Prostate gland (tissue), 2 donors: ENCODE results near the gene STEAP1B. TPM values are rescaled to one million over a fixed set of nuclear protein-coding genes. Genes with fewer than 3 reads are reported as not detected.

Experiments
- DNase-seq: peaks from one replicate; pipeline ENCODE4 v3.0.0-alpha.2; 2019; ENCODE audit warnings: low spot score
- H3K27ac ChIP-seq, 2 donors: fragments of 200-600 bp; sonication (generic); 2 replicates each; pipeline ENCODE4 v1.5.1; 2017 to 2019
- H3K27me3 ChIP-seq: fragments of 200-600 bp; sonication (generic); replicated peaks from 2 replicates; pipeline ENCODE4 v1.5.1; 2019; ENCODE audit not compliant: insufficient read depth
- H3K36me3 ChIP-seq, 2 donors: fragments of 200-600 bp; sonication (generic); 1 replicate in 1 of 2; 2 replicates in 1 of 2; pipeline versions ENCODE4 v1.5.1 to v1.8.1; 2017 to 2019
- H3K4me1 ChIP-seq: fragments of 200-600 bp; sonication (generic); replicated peaks from 2 replicates; pipeline ENCODE4 v1.5.1; 2019
- H3K4me3 ChIP-seq, 2 donors: fragments of 200-600 bp; sonication (generic); 2 replicates each; pipeline ENCODE4 v1.5.1; 2017 to 2019
- H3K9me3 ChIP-seq: fragments of 200-600 bp; sonication (generic); 2 replicates; pipeline ENCODE4 v1.5.1; 2017
- POLR2A ChIP-seq: fragments of 450-650 bp; IDR thresholded peaks from one replicate; pipeline ENCODE4 v1.6.1; 2016; ENCODE audit warnings: antibody characterized with exemption, mild to moderate bottlenecking
- POLR2AphosphoS5 ChIP-seq: sonication (generic); formaldehyde crosslinking; IDR thresholded peaks from one replicate; pipeline ENCODE4 v1.6.1; 2017; ENCODE audit warnings: antibody characterized with exemption
- WGBS: methylation state at CpG from one replicate; pipeline ENCODE4 v1.1.5; 2018; 5-methylcytosine and 5-hydroxymethylcytosine counted together
- intact Hi-C: fragments of 100-400 bp; cut with DNase I; formaldehyde crosslinking; loops from one replicate; pipeline ENCODE4 v1.14.2; 2022
- total RNA-seq, 2 donors: library from RNA; depleted of rRNA; stranded (reverse); fragments of >200 nt; gene quantifications; one replicate each; pipeline ENCODE4 v1.1.0, GENCODE V29; 2016
- TF ChIP-seq, protein P1 (sequence below), 4 experiments: fragments of 200-600 bp in 2 of 4; fragments of 450-650 bp in 2 of 4; sonication (generic) in 2 of 4; IDR thresholded peaks; 1 replicate in 3 of 4; 2 replicates in 1 of 4; pipeline ENCODE4 v1.5.1; 2016 to 2019; ENCODE audit warnings: antibody characterized with exemption in 4 of 4, mild to moderate bottlenecking in 2 of 4, moderate library complexity in 2 of 4

Gene STEAP1B
- total RNA-seq, 2 donors from 2014 or later: 6.4 TPM; not detected in 1

DNA sequence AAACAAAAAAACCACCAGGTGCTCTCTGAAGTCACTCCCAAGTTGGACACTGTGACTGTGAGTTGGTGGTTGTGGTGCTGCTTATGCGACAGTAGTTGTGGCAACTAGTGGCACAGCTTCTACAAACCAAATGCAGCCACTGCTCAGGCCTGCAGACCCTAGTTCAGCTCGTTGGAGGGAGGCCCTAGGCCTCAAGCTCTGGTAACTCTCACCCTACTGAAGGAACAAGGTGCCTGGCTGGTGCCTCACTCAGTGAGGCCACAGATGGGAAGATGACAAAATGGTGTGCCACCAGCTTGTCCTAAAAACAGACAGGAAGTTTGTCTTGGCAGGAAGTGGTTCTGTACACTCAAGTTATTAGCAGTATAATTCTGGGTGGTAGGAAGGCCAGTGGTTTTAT lies 97.7 kb downstream of the STEAP1B start:
- no peaks in the 10 kb centered on the region for H3K4me1 ChIP-seq
- intact Hi-C loops: no loop called here
- H3K36me3 ChIP-seq: no peaks in the 10 kb centered on the region
- 88% methylated on average over 2 of the region's 2 CpGs for WGBS
- H3K4me3 ChIP-seq: no peak overlapping the region
- H3K27ac ChIP-seq: no peak overlapping the region
- H3K9me3 ChIP-seq: no peaks in the 10 kb centered on the region
- DNase-seq: no peak
- H3K27me3 ChIP-seq: no peaks in the 10 kb centered on the region
- no peak for TF ChIP-seq POLR2A
- TF ChIP-seq POLR2AphosphoS5: no peak
- TF ChIP-seq, protein P1, sequence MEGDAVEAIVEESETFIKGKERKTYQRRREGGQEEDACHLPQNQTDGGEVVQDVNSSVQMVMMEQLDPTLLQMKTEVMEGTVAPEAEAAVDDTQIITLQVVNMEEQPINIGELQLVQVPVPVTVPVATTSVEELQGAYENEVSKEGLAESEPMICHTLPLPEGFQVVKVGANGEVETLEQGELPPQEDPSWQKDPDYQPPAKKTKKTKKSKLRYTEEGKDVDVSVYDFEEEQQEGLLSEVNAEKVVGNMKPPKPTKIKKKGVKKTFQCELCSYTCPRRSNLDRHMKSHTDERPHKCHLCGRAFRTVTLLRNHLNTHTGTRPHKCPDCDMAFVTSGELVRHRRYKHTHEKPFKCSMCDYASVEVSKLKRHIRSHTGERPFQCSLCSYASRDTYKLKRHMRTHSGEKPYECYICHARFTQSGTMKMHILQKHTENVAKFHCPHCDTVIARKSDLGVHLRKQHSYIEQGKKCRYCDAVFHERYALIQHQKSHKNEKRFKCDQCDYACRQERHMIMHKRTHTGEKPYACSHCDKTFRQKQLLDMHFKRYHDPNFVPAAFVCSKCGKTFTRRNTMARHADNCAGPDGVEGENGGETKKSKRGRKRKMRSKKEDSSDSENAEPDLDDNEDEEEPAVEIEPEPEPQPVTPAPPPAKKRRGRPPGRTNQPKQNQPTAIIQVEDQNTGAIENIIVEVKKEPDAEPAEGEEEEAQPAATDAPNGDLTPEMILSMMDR (IDR thresholded peaks at IDR 0.05): no peak

DNA sequence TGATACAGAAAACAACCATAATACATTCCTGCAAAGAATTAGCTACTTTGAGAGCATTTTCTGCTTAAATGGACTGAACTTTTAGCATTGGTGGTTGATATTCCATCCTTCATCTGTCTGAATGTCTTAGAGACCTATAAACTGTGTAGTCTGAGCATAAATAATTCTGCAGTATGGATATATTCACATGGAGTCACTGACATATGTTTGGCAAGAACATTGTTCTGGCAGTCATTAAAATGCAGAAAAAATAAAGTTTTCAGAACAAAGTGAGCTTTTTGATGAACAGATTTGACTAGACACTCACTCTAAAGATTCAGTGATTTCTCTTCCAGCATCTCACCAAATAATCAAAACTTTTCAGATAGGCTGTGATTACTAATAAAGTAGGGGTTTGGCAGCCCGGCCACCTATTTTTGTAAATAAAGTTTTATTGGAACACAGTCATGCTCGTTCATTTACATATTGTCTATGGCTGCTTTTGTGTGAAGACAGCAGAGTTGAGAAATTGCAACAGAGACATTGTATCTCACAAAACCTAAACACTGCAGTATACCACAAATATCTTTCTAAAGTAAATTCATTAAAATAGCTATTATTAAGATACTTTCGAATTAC lies 98.9 kb downstream of the STEAP1B start:
- DNase-seq: no peak
- Histone ChIP-seq H3K36me3 (no peaks in the 10 kb centered on the region), H3K4me1 (no peaks in the 10 kb centered on the region), H3K27ac (no peak overlapping the region), H3K9me3 (no peaks in the 10 kb centered on the region), H3K4me3 (no peak overlapping the region), H3K27me3 (no peaks in the 10 kb centered on the region)
- TF ChIP-seq POLR2AphosphoS5: no peak
- TF ChIP-seq POLR2A: no peak
- TF ChIP-seq, protein P1 (IDR thresholded peaks at IDR 0.05): no peak
- 77% methylated on average over 3 of the region's 3 CpGs for WGBS
- intact Hi-C loops: no loop called here

DNA sequence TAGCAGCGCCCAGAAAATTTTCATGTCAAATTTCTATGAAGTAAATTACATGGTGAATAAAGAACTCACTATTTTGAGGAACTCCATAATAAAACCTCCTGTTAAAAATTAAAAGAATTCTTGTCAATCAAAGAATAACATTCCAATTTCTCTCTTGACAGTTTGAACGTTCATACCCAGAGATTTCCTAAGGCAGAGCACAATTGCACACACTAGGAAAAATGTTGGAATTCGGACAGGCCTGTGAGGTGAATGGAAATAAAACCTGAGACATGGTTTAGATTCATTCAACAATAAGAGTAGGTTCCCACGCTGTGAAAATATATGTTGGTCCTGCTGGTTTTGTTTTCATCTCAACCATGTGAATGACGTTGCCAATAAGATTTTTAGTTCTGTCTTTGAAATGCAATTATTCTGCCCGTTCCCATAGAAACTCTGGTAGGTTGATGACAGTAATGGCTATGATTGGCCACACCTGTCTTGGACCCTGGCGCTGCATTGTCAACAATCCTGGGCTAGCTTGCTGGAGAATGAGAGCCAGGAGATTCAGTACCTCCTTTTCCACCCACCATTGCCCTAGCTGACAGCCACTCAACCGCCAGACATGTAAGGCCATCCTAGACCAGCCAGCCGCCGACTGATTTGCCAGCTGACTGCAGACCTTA lies 99.7 kb downstream of the STEAP1B start:
- 88% methylated on average over 10 of the region's 10 CpGs for WGBS
- TF ChIP-seq POLR2AphosphoS5 (no peak), POLR2A (no peak)
- TF ChIP-seq, protein P1 (IDR thresholded peaks at IDR 0.05): no peak
- DNase-seq: no peak
- Histone ChIP-seq H3K9me3 (no peaks in the 10 kb centered on the region), H3K27ac (no peak overlapping the region), H3K4me3 (no peak overlapping the region), H3K27me3 (no peaks in the 10 kb centered on the region), H3K4me1 (no peaks in the 10 kb centered on the region), H3K36me3 (no peaks in the 10 kb centered on the region)
- intact Hi-C loops: no loop called here

DNA sequence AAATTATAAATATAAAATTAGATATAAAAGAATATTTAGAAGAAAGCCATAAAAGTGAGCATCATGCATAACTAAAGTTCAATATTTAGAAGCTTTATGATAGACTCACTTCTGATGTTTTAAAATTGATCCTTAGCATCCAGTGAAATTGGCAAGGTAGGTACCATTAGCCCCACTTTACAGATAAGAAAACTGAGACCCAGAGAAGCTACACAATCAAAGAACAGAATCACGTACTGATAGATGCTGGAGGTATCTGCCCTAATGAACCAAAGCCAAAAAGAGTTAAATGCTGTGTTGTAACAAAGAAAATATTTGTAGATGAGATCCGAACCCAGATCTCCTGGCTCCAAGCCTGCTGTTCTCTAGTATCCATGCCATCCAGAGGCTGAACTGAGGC lies 100.4 kb downstream of the STEAP1B start:
- Histone ChIP-seq H3K4me3 (no peak overlapping the region), H3K27ac (no peak overlapping the region), H3K4me1 (no peaks in the 10 kb centered on the region), H3K36me3 (no peaks in the 10 kb centered on the region), H3K27me3 (no peaks in the 10 kb centered on the region), H3K9me3 (no peaks in the 10 kb centered on the region)
- WGBS: 74% methylated on average over 2 of the region's 2 CpGs
- no peak for TF ChIP-seq POLR2A
- TF ChIP-seq, protein P1 (IDR thresholded peaks at IDR 0.05): no peak
- TF ChIP-seq POLR2AphosphoS5: no peak
- intact Hi-C loops: no loop called here
- DNase-seq: no peak

DNA sequence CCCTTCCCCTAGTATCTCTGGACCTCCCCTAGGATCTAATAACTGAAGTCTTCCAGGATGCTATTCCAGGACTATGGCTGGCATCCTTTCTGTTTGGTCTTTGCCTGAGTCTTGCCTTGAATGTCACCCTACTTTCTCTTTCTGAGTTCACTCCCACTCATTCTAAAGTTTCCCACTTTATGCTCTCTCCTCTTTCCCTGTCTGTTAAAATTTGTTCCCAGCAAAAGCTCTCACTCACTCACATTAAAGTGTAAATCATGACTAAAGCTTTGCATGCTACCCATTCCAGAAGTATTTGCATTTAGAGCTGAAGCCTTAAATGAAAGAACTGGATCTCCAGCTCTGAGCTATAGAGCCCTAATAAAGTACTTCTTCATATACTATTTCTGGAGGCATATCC lies 100.9 kb downstream of the STEAP1B start:
- no peaks in the 10 kb centered on the region for H3K4me1 ChIP-seq
- DNase-seq: no peak
- H3K9me3 ChIP-seq: no peaks in the 10 kb centered on the region
- no peak overlapping the region for H3K27ac ChIP-seq
- intact Hi-C loops: no loop called here
- no peaks in the 10 kb centered on the region for H3K36me3 ChIP-seq
- TF ChIP-seq, protein P1 (IDR thresholded peaks at IDR 0.05): no peak
- TF ChIP-seq POLR2A (no peak), POLR2AphosphoS5 (no peak)
- no peaks in the 10 kb centered on the region for H3K27me3 ChIP-seq
- H3K4me3 ChIP-seq: no peak overlapping the region
